NB4 (cell line): ENCODE measurements around the gene ABHD1.

Experiments
- DNase-seq: peaks from one replicate; pipeline ENCODE4 v3.0.0; 2010; ENCODE audit warnings: low read depth
- H3K4me3 ChIP-seq: one replicate; pipeline ENCODE4 v1.5.1; 2011; ENCODE audit warnings: mild to moderate bottlenecking, low read depth, low read length, moderate library complexity
- CTCF ChIP-seq: IDR thresholded peaks from one replicate; pipeline ENCODE4 v1.5.1; 2012; ENCODE audit warnings: low read depth, low read length
- MYC ChIP-seq: IDR thresholded peaks from 2 replicates; pipeline ENCODE4 v1.6.1; 2011; ENCODE audit warnings: low read depth, low read length
- POLR2A ChIP-seq: IDR thresholded peaks from 2 replicates; pipeline ENCODE4 v1.6.1; 2011; ENCODE audit warnings: mild to moderate bottlenecking; ENCODE audit not compliant: insufficient read length; ENCODE audit errors: extremely low read depth
- TF ChIP-seq, protein P1 (sequence below): IDR thresholded peaks from 2 replicates; pipeline ENCODE4 v1.6.1; 2011; ENCODE audit warnings: low read depth, low read length

The ABHD1 gene

GRCh38 chr2:27091746-27092695 is 31.6 kb upstream of the ABHD1 start:
- no peak overlapping the region for H3K4me3 ChIP-seq
- DNase-seq = no peak
- TF ChIP-seq, protein P1, sequence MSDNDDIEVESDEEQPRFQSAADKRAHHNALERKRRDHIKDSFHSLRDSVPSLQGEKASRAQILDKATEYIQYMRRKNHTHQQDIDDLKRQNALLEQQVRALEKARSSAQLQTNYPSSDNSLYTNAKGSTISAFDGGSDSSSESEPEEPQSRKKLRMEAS = no peak
- TF ChIP-seq MYC = no peak
- TF ChIP-seq CTCF = no peak
- TF ChIP-seq POLR2A = no peak

DNA sequence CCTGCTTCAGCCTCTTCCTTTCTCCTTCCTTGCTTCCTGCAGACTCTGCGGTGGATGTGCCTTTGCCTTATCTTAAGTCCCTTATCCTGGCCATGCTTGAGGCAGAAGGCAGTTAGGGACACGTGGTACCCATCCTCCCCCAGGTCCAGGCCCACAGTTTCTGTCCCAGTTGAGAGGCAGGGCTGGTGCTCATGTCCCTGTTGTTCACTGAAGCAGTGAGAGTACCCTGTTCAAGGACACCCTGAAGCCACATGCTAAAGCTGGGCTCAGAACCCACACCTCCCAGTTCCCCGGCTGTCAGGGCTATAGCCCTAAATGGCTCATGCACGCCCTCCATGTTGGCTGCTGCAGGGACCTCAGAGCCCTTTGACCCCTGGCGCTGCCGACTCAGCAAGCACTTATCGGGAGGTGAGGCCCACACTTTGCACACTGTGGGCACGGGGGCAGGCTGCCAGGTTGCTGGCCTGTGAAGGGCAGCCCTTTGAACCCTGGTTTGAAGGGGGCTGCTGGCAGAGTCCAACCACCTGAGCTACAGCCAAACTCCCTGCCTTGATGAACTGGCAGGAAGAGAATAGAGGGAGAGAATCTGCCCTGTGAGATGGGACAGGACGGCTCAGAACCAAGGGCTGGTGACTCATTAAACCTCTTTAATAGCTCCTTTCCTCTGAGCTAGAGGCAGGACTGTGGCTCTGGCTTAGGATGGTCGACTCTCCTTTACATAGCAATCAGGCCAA is 30.8 kb upstream of the ABHD1 start:
- no peak overlapping the region for H3K4me3 ChIP-seq
- DNase-seq = no peak
- TF ChIP-seq, protein P1 = no peak
- no peak for TF ChIP-seq CTCF
- no peak for TF ChIP-seq MYC

DNA sequence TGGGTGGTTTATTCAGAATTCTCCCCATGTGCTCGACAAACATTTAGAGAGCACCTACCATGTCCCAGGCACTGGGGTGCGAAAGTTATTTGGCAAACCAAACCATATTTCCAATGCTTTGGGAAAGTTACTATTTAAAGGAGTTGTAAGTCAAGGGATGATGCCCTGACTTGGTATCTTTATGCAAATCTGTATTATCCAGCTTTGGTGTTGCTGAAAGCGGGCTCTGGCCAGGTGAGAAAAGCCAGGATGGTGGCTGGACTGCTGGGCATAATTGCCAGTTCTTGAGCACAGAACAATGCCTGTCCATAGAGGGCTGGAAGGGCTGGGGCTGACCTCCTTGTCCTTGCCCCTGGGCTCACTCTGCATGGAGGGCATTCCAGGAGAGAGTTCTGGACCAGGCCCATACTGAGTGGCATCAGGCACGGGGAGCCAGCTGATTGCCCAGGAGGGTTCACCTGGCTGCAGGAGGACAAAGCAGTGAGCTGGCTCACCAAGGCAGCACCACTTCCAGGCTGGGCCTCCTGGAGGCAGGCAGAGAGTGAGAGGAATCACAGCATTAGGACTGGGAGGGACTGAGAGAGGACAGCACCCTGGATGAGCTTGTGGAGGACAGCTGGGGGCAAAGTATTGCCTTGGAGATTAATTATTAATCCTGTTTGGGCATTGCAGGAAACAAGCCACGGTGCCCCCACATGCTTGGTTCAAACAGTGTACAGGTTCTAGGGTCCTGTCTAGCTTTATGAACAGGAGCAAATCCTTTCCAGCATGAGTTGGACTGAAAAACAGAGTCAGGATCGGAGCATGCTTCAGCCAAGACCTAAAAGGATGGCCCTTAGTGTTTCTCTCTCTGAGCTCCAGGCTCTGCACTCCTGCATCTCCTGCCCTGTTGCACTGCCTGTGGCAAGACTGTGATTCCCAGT is 29.9 kb upstream of the ABHD1 start:
- TF ChIP-seq MYC (no peak), POLR2A (no peak), CTCF (no peak)
- TF ChIP-seq, protein P1 = no peak
- no peak overlapping the region for H3K4me3 ChIP-seq
- no peak for DNase-seq

GRCh38 chr2:27094353-27094984 is 29.1 kb upstream of the ABHD1 start:
- TF ChIP-seq POLR2A (no peak), CTCF (no peak), MYC (no peak)
- TF ChIP-seq, protein P1 = no peak
- no peak overlapping the region for H3K4me3 ChIP-seq
- DNase-seq = no peak

DNA sequence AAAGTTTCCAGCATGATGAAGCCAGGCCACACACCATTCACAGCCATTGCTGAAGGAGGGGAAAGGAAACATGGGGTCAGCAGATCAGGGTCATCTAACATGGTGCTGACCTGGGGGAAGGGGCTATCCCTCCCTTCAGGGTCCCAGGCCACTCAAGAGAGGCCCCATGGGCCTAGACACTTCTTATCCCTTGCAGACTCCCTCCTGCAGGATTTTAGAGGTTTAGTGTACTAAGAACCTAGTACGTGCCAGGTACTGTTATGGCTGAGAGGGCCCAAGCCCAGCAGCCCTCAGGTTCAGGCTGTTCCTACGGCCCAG is 28.2 kb upstream of the ABHD1 start:
- TF ChIP-seq CTCF (no peak), POLR2A (no peak), MYC (no peak)
- TF ChIP-seq, protein P1 = no peak
- no peak overlapping the region for H3K4me3 ChIP-seq
- DNase-seq = no peak
